GM18526 (cell line): ENCODE data around the gene CTXN1.

Experiments
- POLR2A ChIP-seq: IDR thresholded peaks from 3 replicates; pipeline ENCODE4 v1.6.1; 2011; ENCODE audit not compliant: insufficient read length; ENCODE audit errors: extremely low read depth

CTXN1 gene

GRCh38 chr19:7901337-7901736, 24.6 kb downstream of the CTXN1 start:
- TF ChIP-seq POLR2A: no peak

- TF ChIP-seq POLR2A: no peak
Observed at GRCh38 chr19:7900931-7901330, 25.0 kb downstream of the CTXN1 start.

GRCh38 chr19:7900401-7900870, 25.5 kb downstream of the CTXN1 start:
- no peak for TF ChIP-seq POLR2A

- TF ChIP-seq POLR2A: no peak
Observed at GRCh38 chr19:7899751-7900378, 26.1 kb downstream of the CTXN1 start.

- TF ChIP-seq POLR2A: no peak
Observed at GRCh38 chr19:7898967-7899366, 27.0 kb downstream of the CTXN1 start.

- TF ChIP-seq POLR2A: no peak
Observed at GRCh38 chr19:7897292-7897691, 28.6 kb downstream of the CTXN1 start.

GRCh38 chr19:7895565-7895964, 30.4 kb downstream of the CTXN1 start:
- TF ChIP-seq POLR2A: no peak

GRCh38 chr19:7894612-7895309, 31.2 kb downstream of the CTXN1 start:
- no peak for TF ChIP-seq POLR2A

- TF ChIP-seq POLR2A: no peak
Observed at GRCh38 chr19:7888826-7889217, 37.1 kb downstream of the CTXN1 start.

GRCh38 chr19:7888145-7888825, 37.6 kb downstream of the CTXN1 start, which contains the start of gene LRRC8E:
Gene LRRC8E, plus strand, starts transcription at chr19:7888510. Its CDS starts 7,094 bp downstream, at chr19:7895604.
- TF ChIP-seq POLR2A: no peak

GRCh38 chr19:7887408-7888144, 38.4 kb downstream of the CTXN1 start:
- TF ChIP-seq POLR2A: no peak

GRCh38 chr19:7885818-7886217, 40.1 kb downstream of the CTXN1 start:
- TF ChIP-seq POLR2A: no peak

- TF ChIP-seq POLR2A: no peak
Observed at GRCh38 chr19:7883796-7884570, 42.0 kb downstream of the CTXN1 start.

GRCh38 chr19:7883105-7883504, 42.8 kb downstream of the CTXN1 start:
- no peak for TF ChIP-seq POLR2A

- no peak for TF ChIP-seq POLR2A
Observed at GRCh38 chr19:7881910-7882309, 44.0 kb downstream of the CTXN1 start.
